Liver (tissue), 9 donors: ENCODE data around the gene TMEM266. TPM values are rescaled to one million over a fixed set of nuclear protein-coding genes. Genes with fewer than 3 reads are reported as not detected.

ENCODE experiments used
- DNase-seq: peaks from one replicate; pipeline ENCODE4 v3.0.0-alpha.2; 2017; ENCODE audit warnings: low spot score
- H3K27ac ChIP-seq, 2 donors: one replicate each; pipeline ENCODE4 v1.7.0; 2013; ENCODE audit warnings: inconsistent platforms in 2 of 2, low read length in 2 of 2, control low read depth in 1 of 2, low read depth in 1 of 2, mild to moderate bottlenecking in 1 of 2
- H3K27me3 ChIP-seq, 4 donors: one replicate each; pipeline versions ENCODE4 v1.6.1 to v1.7.0; 2013; ENCODE audit warnings: low read length in 3 of 4, inconsistent platforms in 1 of 4, mild to moderate bottlenecking in 1 of 4, moderate library complexity in 1 of 4; ENCODE audit not compliant: control insufficient read depth in 4 of 4, insufficient read depth in 4 of 4
- H3K36me3 ChIP-seq, 4 donors: one replicate each; pipeline versions ENCODE4 v1.6.1 to v1.7.0; 2013; ENCODE audit warnings: low read length in 3 of 4, mild to moderate bottlenecking in 3 of 4, low read depth in 1 of 4, moderate library complexity in 1 of 4; ENCODE audit not compliant: control insufficient read depth in 4 of 4, insufficient read depth in 3 of 4
- H3K4me1 ChIP-seq, 4 donors: one replicate each; pipeline versions ENCODE4 v1.6.1 to v1.7.0; 2013; ENCODE audit warnings: low read length in 3 of 4, mild to moderate bottlenecking in 3 of 4, moderate library complexity in 1 of 4; ENCODE audit not compliant: control insufficient read depth in 4 of 4, insufficient read depth in 4 of 4
- H3K4me3 ChIP-seq, 3 donors: one replicate each; pipeline versions ENCODE4 v1.6.1 to v1.7.0; 2013; ENCODE audit warnings: low read length in 3 of 3, control low read depth in 1 of 3, low read depth in 1 of 3, mild to moderate bottlenecking in 1 of 3
- H3K9ac ChIP-seq, 2 donors: one replicate each; pipeline ENCODE4 v1.7.0; 2013; ENCODE audit warnings: low read length in 2 of 2, mild to moderate bottlenecking in 2 of 2, moderate library complexity in 2 of 2, control low read depth in 1 of 2, low read depth in 1 of 2
- H3K9me3 ChIP-seq, 4 donors: one replicate each; pipeline versions ENCODE4 v1.6.1 to v1.7.0; 2013; ENCODE audit warnings: low read length in 3 of 4; ENCODE audit not compliant: control insufficient read depth in 4 of 4
- ATF3 ChIP-seq: IDR thresholded peaks from 2 replicates; pipeline ENCODE4 v1.6.1; 2016; ENCODE audit warnings: antibody characterized with exemption
- CTCF ChIP-seq: fragments of 150-350 bp; IDR thresholded peaks from 2 replicates; pipeline ENCODE4 v1.5.1; 2017; ENCODE audit warnings: improper control_type of control experiment, low read depth, low read length; ENCODE audit not compliant: missing input control
- EGR1 ChIP-seq, 2 donors: IDR thresholded peaks; 2 replicates each; pipeline ENCODE4 v1.6.1; 2016 to 2018; ENCODE audit warnings: antibody characterized with exemption in 2 of 2, low read depth in 2 of 2
- FOXA1 ChIP-seq: IDR thresholded peaks from 2 replicates; pipeline ENCODE4 v1.6.1; 2016; ENCODE audit warnings: antibody characterized with exemption
- FOXA2 ChIP-seq: IDR thresholded peaks from 2 replicates; pipeline ENCODE4 v1.6.1; 2016; ENCODE audit warnings: antibody characterized with exemption
- GABPA ChIP-seq, 2 donors: IDR thresholded peaks in 1 of 2; conservative IDR thresholded peaks in 1 of 2; 2 replicates each; pipeline ENCODE4 v1.6.1; 2016; ENCODE audit warnings: antibody characterized with exemption in 2 of 2, mild to moderate bottlenecking in 1 of 2, moderate library complexity in 1 of 2
- HNF4A ChIP-seq, 2 donors: conservative IDR thresholded peaks; 2 replicates each; pipeline ENCODE4 v1.6.1; 2016; ENCODE audit warnings: antibody characterized with exemption in 2 of 2, mild to moderate bottlenecking in 2 of 2
- HNF4G ChIP-seq: IDR thresholded peaks from 2 replicates; pipeline ENCODE4 v1.6.1; 2016; ENCODE audit warnings: antibody characterized with exemption
- JUND ChIP-seq, 2 donors: IDR thresholded peaks; 2 replicates each; pipeline ENCODE4 v1.6.1; 2016; ENCODE audit warnings: antibody characterized with exemption in 2 of 2
- MAX ChIP-seq: IDR thresholded peaks from 2 replicates; pipeline ENCODE4 v1.6.1; 2016; ENCODE audit warnings: antibody characterized with exemption
- RAD21 ChIP-seq, 2 donors: IDR thresholded peaks; 2 replicates each; pipeline ENCODE4 v1.6.1; 2016; ENCODE audit warnings: antibody characterized with exemption in 2 of 2, mild to moderate bottlenecking in 2 of 2
- REST ChIP-seq: IDR thresholded peaks from 2 replicates; pipeline ENCODE4 v1.6.1; 2016; ENCODE audit warnings: antibody characterized with exemption, mild to moderate bottlenecking
- SP1 ChIP-seq: IDR thresholded peaks from 2 replicates; pipeline ENCODE4 v1.6.1; 2018; ENCODE audit warnings: antibody characterized with exemption, mild to moderate bottlenecking
- YY1 ChIP-seq: IDR thresholded peaks from 2 replicates; pipeline ENCODE4 v1.6.1; 2016; ENCODE audit warnings: antibody characterized with exemption, mild to moderate bottlenecking
- ZBTB33 ChIP-seq: IDR thresholded peaks from 2 replicates; pipeline ENCODE4 v1.6.1; 2016; ENCODE audit warnings: antibody characterized with exemption
- WGBS: extraction: QIAGEN DNeasy Blood & Tissue Kit; methylation state at CpG from one replicate; pipeline ENCODE4 v1.1.7; 2013; 5-methylcytosine and 5-hydroxymethylcytosine counted together
- polyA plus RNA-seq, 2 donors: library from polyadenylated mRNA; stranded (reverse) in 1 of 2; unstranded in 1 of 2; fragments of 200-250 nt in 1 of 2; fragments of >200 nt in 1 of 2; fragmentation: Nextera tagmentation in 1 of 2; extraction: Ambion mirVana in 1 of 2; gene quantifications; one replicate each; pipeline versions ENCODE4 v1.2.1 to v1.2.3, GENCODE V29; 2013 to 2015
- total RNA-seq, 2 donors: library from RNA; depleted of rRNA; stranded (reverse); fragments of >200 nt; gene quantifications; one replicate each; pipeline ENCODE4 v1.2.3, GENCODE V29; 2014
- donor health status: healthy.
- donor health status: healthy.
- donor health status: healthy.
- donor health status: healthy.
- donor health status: healthy.

The TMEM266 gene
- total and polyA plus RNA-seq, 4 donors = 0.25 to 1.3 TPM; not detected in 2

GRCh38 chr15:76147906-76148570 lies 88.3 kb downstream of the TMEM266 start:
- H3K9ac ChIP-seq = no peak overlapping the region
- TF ChIP-seq REST = no peak
- no peak for TF ChIP-seq JUND (IDR thresholded peaks at IDR 0.05)
- TF ChIP-seq FOXA2 = no peak
- no peak for TF ChIP-seq EGR1 (IDR thresholded peaks at IDR 0.05; ENCODE audit: low read depth in 2 of 2)
- peak; percentile 53 to 66 for TF ChIP-seq RAD21 (IDR thresholded peaks at IDR 0.05)
- TF ChIP-seq CTCF = peak; percentile 84
- no peak for TF ChIP-seq ZBTB33
- whole genome bisulfite sequencing = 17% methylated on average over 21 of the region's 21 CpGs
- H3K4me3 ChIP-seq = no peak overlapping the region
- no peaks in the 10 kb centered on the region for H3K36me3 ChIP-seq
- H3K4me1 ChIP-seq = peaks cover 2 to 15% (median 10%) of the 10 kb centered on the region in 4 donors
- no peak overlapping the region for H3K27ac ChIP-seq
- H3K9me3 ChIP-seq = no peaks in the 10 kb centered on the region
- DNase-seq = peak; percentile 73
- H3K27me3 ChIP-seq = peaks cover 0 to 9% (median 0%) of the 10 kb centered on the region in 4 donors

- H3K9me3 ChIP-seq = no peaks in the 10 kb centered on the region
- WGBS = 52% methylated on average over 4 of the region's 4 CpGs
- H3K4me1 ChIP-seq = peaks cover 2 to 15% (median 10%) of the 10 kb centered on the region in 4 donors
- H3K9ac ChIP-seq = no peak overlapping the region
- H3K27ac ChIP-seq = no peak overlapping the region
- no peak for DNase-seq
- no peak overlapping the region for H3K4me3 ChIP-seq
- H3K36me3 ChIP-seq = no peaks in the 10 kb centered on the region
- peaks cover 0 to 9% (median 0%) of the 10 kb centered on the region in 4 donors for H3K27me3 ChIP-seq
- no peak for TF ChIP-seq MAX
- TF ChIP-seq HNF4G = no peak
- TF ChIP-seq ZBTB33 = no peak
- TF ChIP-seq FOXA1 = no peak
- no peak for TF ChIP-seq GABPA (IDR thresholded peaks at IDR 0.05 in 1 of 2, conservative IDR thresholded peaks at IDR 0.05 in 1 of 2)
- no peak for TF ChIP-seq CTCF
- no peak for TF ChIP-seq RAD21 (IDR thresholded peaks at IDR 0.05)
- TF ChIP-seq SP1 = no peak
- TF ChIP-seq HNF4A (conservative IDR thresholded peaks at IDR 0.05) = no peak
- TF ChIP-seq ATF3 = no peak
- TF ChIP-seq YY1 = no peak
Measured at GRCh38 chr15:76149291-76149915, 89.6 kb downstream of the TMEM266 start.
